Fibroblast of mammary gland (primary cell): ENCODE results near the gene PSMD1.

ENCODE experiments used
- DNase-seq: peaks from one replicate; pipeline ENCODE4 v3.0.0-alpha.2; 2010; ENCODE audit warnings: low read depth
- H3K4me3 ChIP-seq: 2 replicates; pipeline ENCODE4 v1.5.1; 2011; ENCODE audit warnings: low read depth, mild to moderate bottlenecking, low read length, moderate library complexity; ENCODE audit not compliant: control insufficient read depth
- TF ChIP-seq, protein P1 (sequence below): conservative IDR thresholded peaks from 2 replicates; pipeline ENCODE4 v1.5.1; 2011; ENCODE audit warnings: low read depth, low read length, inconsistent platforms; ENCODE audit not compliant: control insufficient read depth, insufficient read depth

PSMD1 gene

DNA sequence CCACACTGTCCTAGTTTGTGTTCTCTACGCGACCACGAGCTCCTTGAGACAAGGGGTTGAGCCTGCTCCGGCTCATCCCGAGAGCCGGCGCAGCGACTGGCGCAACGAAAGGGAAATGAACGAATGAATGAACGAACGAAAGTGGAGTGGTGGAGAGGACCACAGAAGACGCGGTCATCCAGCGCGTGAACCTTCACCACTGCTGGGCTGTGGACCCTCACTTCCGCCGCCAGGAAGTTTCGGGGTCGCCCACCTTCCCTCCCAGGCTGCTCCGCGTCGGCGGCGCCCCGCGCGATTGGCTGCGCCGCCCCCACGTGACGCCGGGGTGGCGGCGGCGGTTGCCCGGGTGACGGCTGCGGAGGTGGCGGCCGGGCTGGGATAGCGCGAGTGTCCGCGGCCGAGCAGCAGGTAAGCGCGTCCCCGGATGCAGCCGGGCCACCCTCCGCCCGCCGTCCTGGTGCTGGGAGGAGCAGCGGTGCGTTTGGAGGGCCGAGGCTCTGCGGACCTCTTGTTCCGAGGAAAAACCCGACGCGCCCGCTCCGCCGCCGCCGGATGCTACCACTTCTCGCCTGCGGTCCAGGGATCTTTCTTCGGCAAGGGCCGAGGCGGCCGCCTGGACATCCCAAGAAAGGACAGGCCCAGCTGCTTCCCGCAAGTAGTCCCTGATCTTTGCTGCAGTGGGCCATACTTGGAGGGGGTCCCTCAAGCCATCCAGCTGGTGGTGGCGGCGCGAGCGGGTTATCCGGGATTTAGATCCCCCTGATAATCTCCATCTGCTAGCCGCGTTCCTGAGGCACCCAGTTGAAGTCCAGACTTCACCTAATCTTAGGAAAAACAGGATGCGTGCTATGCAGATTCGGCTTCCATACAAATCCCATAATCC is 141.9 kb downstream of the PSMD1 start, which contains the start of gene ARMC9:
Gene ARMC9, plus strand, starts transcription at position 341 of the 883 bp plus-strand sequence. CDS start 7,608 bp downstream, outside the sequence.
- peak; percentile 40 for DNase-seq
- TF ChIP-seq, protein P1, sequence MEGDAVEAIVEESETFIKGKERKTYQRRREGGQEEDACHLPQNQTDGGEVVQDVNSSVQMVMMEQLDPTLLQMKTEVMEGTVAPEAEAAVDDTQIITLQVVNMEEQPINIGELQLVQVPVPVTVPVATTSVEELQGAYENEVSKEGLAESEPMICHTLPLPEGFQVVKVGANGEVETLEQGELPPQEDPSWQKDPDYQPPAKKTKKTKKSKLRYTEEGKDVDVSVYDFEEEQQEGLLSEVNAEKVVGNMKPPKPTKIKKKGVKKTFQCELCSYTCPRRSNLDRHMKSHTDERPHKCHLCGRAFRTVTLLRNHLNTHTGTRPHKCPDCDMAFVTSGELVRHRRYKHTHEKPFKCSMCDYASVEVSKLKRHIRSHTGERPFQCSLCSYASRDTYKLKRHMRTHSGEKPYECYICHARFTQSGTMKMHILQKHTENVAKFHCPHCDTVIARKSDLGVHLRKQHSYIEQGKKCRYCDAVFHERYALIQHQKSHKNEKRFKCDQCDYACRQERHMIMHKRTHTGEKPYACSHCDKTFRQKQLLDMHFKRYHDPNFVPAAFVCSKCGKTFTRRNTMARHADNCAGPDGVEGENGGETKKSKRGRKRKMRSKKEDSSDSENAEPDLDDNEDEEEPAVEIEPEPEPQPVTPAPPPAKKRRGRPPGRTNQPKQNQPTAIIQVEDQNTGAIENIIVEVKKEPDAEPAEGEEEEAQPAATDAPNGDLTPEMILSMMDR, result no peak
- peak within 1 kb of the TSS; percentile 97 for H3K4me3 ChIP-seq

DNA sequence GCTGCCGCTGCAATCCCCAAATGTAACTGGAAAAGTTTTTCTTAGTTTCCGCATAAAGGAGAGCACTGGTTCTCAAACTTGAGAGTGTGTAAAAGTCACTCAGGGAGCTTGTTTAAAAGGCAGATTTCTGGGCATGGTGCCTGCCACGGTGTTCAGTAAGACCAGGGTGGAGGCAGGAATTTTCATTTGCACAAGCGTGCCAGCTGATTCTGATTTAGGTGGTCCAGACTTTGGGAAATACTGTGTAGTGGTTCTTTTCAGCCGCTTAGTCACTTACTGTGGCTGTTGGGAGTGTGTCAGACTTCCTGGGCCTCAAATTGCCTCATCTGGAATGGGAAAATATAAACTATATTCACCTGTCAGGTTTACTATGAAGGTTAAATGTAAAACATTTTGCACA is 142.6 kb downstream of the PSMD1 start:
- peak overlapping the region; percentile 97 for H3K4me3 ChIP-seq
- peak; percentile 80 for DNase-seq

DNA sequence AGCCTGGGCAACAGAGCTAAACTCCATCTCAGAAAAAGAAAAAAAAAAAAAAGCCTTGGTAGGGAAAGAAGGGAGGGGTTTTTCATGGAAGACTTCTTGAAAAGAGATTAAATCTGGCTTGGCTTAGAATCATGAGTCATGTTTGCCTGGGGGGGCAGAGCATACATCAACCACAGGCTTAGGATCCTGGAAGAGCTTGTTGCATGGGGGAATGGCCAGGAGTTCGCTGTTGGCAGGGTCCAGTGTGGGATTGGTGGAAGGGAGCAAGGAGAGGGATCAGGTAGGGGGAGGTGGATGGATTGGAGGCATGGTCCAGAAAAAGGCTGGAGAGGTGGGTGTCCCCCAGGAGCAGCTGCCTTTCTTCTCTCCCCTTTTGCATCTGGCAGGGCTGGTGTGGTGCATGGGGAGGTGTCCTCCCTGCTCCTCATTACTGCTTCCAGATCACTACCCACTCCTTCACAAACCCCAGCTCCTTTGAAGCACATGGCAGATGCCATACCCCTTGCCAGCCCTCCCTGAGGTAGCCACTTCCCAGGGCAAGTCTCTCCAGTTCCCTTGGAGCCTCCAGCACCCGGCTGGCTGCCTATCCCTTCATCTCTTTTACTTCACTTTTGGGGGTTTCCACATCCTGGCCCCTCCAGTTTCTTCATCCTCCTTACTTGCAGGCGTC is 144.3 kb downstream of the PSMD1 start:
- peak; percentile 85 for DNase-seq
- TF ChIP-seq, protein P1, result no peak
- no peak overlapping the region for H3K4me3 ChIP-seq

More for the DNA sequence above, 142.6 kb downstream of the PSMD1 start:
- TF ChIP-seq, protein P1, result no peak

DNA sequence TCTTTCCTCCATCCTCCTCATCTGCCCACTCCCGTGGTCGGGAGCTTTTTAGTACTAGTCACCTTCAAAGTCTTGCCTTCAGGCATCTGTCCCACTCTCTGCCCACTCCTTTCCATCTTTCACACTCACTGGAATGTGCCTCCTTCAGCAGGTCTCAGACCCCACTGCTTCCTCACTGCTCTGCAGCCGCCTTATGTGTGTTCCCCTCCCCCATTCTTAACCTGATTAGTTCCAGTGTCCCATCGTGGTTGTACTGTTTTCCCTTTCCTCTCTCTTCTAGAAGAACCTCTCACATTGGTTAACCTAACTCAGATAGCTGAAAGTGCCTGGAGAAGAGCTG is 144.8 kb downstream of the PSMD1 start:
- TF ChIP-seq, protein P1, result no peak
- H3K4me3 ChIP-seq, result no peak overlapping the region
- DNase-seq, result no peak

DNA sequence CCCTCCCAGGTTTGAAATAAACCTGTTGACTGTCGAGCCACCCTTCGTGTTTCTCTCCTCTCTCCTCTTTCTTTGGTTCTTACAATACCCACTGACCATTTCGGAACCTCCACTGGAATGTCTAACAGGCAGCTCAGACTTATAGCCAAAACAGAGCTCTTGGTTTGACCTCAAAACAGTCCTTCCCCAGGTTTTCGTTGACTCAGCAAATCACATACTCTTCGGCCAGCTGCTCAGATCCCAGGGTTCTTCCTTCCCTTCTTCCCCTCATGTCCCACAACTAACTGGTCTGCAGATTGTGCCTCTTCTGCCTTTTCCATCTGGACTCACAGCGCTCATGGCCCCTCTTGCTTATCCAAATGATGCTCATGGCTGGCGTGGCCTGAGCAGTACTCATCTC is 146.4 kb downstream of the PSMD1 start:
- no peak for DNase-seq
- H3K4me3 ChIP-seq, result no peak overlapping the region
- TF ChIP-seq, protein P1, result no peak

DNA sequence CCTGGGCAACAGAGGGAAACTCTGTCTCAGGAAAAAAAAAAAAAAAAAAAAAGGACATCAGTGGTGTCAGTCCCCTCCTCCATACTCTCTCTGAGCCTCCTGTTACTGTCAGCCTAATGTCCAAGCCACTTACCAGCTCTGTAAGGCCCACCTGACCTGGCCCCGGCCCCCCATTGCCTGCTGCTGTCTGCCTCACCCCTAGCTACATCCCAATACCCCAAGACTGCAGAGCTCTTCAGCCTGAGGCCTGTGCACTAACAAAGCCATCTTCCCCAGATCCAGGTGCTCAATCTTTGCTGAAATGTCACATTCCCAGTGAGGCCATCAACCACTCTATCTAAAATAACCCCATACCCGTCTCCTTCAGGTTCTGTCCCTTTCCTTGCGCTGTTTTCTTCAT is 147.5 kb downstream of the PSMD1 start:
- DNase-seq, result no peak
- TF ChIP-seq, protein P1, result no peak
- no peak overlapping the region for H3K4me3 ChIP-seq
